T-helper 2 cell treated with Interferon-gamma antibody and Interleukin-4, amounts not matched to agents 5 μg/mL and 100 μg/mL, for 36 hours (primary cell): ENCODE results near the gene YES1.

Experiments
- DNase-seq: peaks from one replicate; pipeline ENCODE4 v3.0.0; 2021; ENCODE audit warnings: low spot score
- H3K27ac Mint-ChIP-seq: one replicate; pipeline ENCODE4 v1.8.0; 2021; ENCODE audit warnings: mild to moderate bottlenecking, mixed read lengths
- H3K27me3 Mint-ChIP-seq: one replicate; pipeline ENCODE4 v1.8.0; 2021; ENCODE audit warnings: low read depth, mixed read lengths
- H3K36me3 Mint-ChIP-seq: one replicate; pipeline ENCODE4 v1.8.0; 2021; ENCODE audit warnings: low read depth, mixed read lengths
- H3K4me1 Mint-ChIP-seq: one replicate; pipeline ENCODE4 v1.8.0; 2021; ENCODE audit warnings: low read depth, mixed read lengths
- H3K4me3 Mint-ChIP-seq: one replicate; pipeline ENCODE4 v1.8.0; 2022; ENCODE audit warnings: mild to moderate bottlenecking, moderate library complexity, mixed read lengths
- H3K9me3 Mint-ChIP-seq: one replicate; pipeline ENCODE4 v1.8.0; 2021; ENCODE audit warnings: mixed read lengths

Gene YES1

DNA sequence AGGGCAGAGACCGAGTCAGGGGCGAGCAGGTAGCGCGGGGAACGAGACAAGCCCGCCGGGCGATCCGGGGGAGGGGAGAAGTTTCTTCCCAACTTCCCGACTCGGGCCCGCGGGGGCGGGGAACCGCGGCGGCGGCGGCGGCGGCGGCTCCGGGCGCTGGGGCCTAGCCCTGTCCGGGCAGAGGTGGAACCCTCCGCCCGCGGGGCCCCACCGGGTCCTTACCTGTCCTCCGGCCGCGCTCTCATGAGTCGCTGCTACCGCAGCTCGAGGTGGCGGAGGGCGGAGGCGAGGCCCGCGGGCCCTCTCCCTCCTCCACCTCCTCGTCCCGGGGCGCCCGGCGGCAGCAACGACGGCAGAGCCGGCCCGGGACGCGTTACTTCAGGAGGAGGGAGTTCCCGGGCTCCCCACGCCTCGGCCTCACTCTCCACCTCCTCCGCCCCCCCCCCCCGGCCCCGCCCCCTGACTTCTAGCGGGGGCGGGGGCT, at the start of gene YES1:
YES1 (minus strand) TSS at position 351 of the 484 bp plus-strand sequence. CDS start 55,415 bp downstream, outside the sequence.
- Mint-ChIP-seq H3K4me3 (peak within 1 kb of the TSS; percentile 96), H3K4me1 (peaks cover 75% of the 10 kb centered on the region), H3K27ac (peak within 1 kb of the TSS; percentile 98), H3K27me3 (no peaks in the 10 kb centered on the region), H3K9me3 (no peaks in the 10 kb centered on the region), H3K36me3 (peaks cover 15% of the 10 kb centered on the region)
- no peak for DNase-seq

DNA sequence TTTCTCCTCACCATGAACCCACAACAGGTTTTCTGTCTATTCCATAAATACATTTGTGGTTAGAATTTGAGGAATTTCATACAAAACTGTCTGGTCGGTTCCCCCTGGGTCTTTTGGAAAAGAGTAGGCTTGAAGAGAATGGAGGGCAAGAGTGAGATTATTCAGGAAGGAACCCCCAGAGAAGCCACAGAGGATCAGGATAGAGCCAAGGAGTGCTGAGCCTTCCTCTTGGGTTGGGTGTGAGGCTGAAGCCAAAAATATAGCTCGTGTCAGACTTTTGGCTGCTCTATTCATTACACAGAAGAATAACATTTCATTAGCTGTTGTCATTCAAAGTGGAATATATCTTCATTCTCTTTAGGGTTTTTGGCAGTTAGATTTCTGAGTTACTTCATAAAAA, 45.9 kb upstream of the YES1 start:
- no peaks in the 10 kb centered on the region for H3K4me1 Mint-ChIP-seq
- no peak overlapping the region for H3K27ac Mint-ChIP-seq
- no peak overlapping the region for H3K4me3 Mint-ChIP-seq
- peaks cover 11% of the 10 kb centered on the region for H3K27me3 Mint-ChIP-seq
- DNase-seq: no peak
- H3K9me3 Mint-ChIP-seq: no peaks in the 10 kb centered on the region
- H3K36me3 Mint-ChIP-seq: no peaks in the 10 kb centered on the region

DNA sequence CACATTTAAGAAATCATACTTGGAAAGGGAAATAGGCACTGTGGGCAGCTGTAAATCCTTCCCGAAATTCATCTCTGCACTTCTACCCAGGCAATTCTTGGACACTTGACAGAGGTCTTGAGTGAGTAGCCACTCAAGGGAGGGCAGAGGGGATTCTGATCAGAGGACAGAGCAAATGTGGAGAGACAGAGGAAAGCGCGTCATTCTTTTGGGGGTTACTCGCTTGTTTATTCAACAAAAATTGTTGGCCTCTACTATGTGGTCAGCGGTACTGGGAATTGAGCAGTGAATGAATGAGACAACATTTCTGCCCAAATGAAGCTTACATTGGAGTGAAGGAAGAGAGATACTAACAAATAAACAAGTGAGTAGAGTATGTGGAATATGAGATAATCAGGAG, 41.4 kb upstream of the YES1 start:
- no peaks in the 10 kb centered on the region for H3K9me3 Mint-ChIP-seq
- no peaks in the 10 kb centered on the region for H3K4me1 Mint-ChIP-seq
- no peak for DNase-seq
- no peaks in the 10 kb centered on the region for H3K36me3 Mint-ChIP-seq
- H3K27me3 Mint-ChIP-seq: no peaks in the 10 kb centered on the region
- H3K27ac Mint-ChIP-seq: no peak overlapping the region
- H3K4me3 Mint-ChIP-seq: no peak overlapping the region

DNA sequence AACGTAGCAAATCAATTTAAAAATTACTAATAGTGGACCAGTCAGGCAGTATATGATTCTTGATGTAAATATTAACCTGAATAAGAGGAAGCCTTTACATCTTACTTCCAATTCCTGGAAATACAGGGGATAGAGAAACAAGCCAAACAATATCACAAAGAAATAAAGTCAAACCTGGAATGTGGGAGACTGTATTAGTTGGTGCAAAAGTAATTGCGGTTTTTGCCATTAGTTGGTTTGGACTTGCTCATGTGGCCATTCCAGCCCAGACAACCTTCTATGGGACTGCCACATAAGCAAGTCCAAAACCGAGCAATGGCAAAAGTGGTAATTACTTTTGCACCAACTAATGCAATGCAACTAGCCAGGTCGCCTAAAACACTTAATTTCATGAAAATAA, 38.9 kb upstream of the YES1 start:
- Mint-ChIP-seq H3K9me3 (no peaks in the 10 kb centered on the region), H3K27ac (no peak overlapping the region), H3K36me3 (no peaks in the 10 kb centered on the region), H3K4me1 (no peaks in the 10 kb centered on the region), H3K4me3 (no peak overlapping the region), H3K27me3 (peaks cover 2% of the 10 kb centered on the region)
- DNase-seq: no peak

DNA sequence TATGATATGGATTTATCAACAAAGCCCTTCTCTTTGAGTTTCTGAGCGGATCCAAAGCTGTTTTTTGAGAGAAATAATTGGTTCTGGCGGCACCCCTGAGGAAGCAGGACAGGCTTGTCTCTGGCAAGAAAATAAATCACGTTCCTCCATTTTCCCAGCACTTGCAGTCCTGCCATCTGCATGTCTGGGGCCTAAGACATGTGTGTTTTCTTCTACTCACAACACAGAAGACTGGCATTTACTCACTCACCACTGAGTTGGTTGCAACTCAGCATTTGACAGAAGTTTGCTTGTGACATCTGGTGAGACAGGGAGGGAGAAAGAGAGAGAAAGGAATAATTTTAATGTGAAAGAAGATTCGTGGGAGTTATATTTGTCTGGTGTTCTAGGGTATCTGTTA, 37.0 kb upstream of the YES1 start:
- no peak for DNase-seq
- Mint-ChIP-seq H3K4me1 (no peaks in the 10 kb centered on the region), H3K27me3 (peaks cover 5% of the 10 kb centered on the region), H3K4me3 (no peak overlapping the region), H3K9me3 (no peaks in the 10 kb centered on the region), H3K27ac (no peak overlapping the region), H3K36me3 (no peaks in the 10 kb centered on the region)

DNA sequence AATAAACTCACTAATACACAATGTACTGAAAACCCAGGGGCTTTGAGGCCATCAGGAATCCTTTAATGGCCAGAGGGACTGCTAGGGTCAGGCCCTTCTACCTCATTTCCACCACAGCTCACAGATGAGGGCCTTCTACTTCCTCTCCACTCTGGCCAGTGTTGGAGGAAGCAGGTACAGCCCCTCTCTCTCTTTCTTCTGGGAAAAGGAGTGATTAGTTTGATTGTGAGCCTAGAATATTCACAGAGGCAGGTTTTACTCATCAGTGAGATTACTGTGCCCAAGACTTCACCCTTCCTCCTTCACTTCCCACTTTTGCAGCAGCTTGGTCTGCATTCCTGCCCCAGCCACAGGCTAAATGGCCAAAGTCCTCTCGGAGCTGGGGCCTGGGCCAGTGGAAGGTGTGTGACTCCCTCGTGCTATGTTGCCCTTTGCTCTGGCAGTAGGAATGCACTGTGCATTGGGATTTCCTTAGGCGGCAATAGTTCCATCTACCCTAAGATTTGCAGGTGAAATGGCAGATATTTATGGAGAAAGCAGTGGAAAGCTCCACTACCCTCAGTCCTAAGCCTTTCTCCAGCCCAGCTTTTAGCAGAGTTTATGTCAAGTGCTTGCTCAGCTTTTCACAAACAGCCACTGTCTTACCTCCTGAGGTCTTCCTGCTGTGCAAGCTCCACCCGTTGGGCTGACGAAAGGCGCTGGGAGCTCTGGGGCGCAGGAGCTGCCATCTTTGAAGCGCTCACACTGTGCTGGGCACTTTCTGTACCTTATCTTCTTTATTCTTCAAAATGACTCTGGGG, 36.2 kb upstream of the YES1 start:
- Mint-ChIP-seq H3K4me1 (no peaks in the 10 kb centered on the region), H3K4me3 (no peak overlapping the region), H3K27me3 (peaks cover 5% of the 10 kb centered on the region), H3K36me3 (no peaks in the 10 kb centered on the region), H3K9me3 (no peaks in the 10 kb centered on the region), H3K27ac (no peak overlapping the region)
- no peak for DNase-seq

DNA sequence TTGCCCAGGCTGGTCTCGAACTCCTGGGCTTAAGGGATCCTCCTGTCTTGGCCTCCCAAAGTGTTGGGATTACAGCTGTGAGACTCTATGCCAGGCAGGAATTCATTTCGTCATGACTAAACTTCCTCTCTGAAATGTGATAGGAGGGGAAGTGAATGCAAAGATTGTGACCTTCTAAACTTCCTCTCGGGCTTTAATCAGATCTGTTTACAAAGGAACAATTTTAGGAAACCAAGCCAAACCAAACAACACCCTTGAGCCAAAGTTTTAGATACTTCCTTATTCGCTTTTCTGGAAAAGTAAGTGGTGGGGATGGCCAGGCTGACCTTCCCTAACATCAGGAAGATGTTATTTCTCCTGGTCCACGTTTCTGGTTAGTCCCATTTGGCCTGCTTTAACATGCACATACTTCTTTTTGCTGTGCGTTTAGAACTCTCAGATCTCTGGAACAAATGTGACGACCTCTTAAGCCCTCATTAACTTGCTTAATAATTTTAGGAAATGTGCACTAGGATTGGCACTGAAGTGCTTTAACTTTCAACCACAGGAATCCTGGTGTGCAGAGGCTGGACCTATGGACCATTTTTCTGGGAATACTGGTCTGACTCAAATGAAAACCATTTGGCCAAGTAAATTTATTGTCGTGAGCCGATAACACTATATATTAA, 33.2 kb upstream of the YES1 start:
- H3K4me3 Mint-ChIP-seq: no peak overlapping the region
- no peak overlapping the region for H3K27ac Mint-ChIP-seq
- no peaks in the 10 kb centered on the region for H3K9me3 Mint-ChIP-seq
- no peak for DNase-seq
- peaks cover 16% of the 10 kb centered on the region for H3K27me3 Mint-ChIP-seq
- H3K4me1 Mint-ChIP-seq: peaks cover 5% of the 10 kb centered on the region
- H3K36me3 Mint-ChIP-seq: no peaks in the 10 kb centered on the region

DNA sequence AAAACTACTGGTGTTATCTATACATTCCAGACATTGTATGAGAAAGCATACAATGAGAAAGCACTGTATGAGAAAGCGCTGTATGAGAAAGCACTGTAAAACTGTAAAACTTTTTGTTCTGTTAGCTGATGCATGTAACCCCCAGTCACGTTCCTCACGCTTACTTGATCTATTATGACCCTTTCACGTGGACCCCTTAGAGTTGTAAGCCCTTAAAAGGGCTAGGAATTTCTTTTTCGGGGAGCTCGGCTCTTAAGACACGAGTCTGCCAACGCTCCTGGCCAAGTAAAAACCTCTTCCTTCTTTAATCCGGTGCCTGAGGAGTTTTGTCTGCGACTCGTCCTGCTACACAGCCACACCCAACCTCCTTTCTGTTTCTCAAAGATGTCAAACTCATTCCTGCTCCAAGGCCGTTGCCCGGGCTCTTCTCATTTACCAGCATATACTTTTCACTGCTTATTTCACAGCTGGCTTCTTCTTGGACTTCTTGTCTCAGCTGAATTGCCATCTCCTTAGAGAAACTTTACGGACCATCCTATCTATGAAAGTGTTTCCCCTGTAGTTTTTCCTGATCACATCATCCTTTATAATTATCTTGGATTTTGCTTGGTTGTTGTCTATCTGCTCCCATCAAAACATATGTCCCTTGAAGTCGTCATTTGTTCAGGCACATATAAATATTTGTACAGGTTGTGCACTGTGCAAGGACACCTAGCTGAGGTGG, 29.8 kb upstream of the YES1 start:
- Mint-ChIP-seq H3K4me1 (peaks cover 10% of the 10 kb centered on the region), H3K36me3 (no peaks in the 10 kb centered on the region), H3K27me3 (peaks cover 18% of the 10 kb centered on the region), H3K4me3 (no peak overlapping the region), H3K27ac (no peak overlapping the region), H3K9me3 (no peaks in the 10 kb centered on the region)
- DNase-seq: no peak

DNA sequence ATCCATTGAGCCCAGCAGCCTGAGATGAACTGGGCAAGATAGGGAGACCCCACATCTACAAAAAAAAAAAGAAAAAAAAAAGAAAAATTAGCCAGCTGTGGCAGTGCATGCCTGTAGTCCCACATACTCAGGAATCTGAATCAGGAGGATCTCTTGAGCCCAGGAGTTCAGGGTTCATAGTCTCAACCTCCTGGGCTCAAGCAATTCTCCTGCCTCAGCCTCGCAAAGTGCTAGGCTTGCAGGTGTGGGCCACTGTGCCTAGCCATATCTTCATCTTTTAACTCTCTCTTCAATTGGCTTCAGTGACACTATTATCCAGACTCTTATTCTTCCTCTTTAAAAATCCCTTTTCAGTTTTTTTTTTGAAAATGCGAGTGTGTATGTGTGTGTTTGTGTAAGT, 28.5 kb upstream of the YES1 start:
- Mint-ChIP-seq H3K4me1 (peaks cover 10% of the 10 kb centered on the region), H3K27me3 (peaks cover 19% of the 10 kb centered on the region), H3K36me3 (no peaks in the 10 kb centered on the region), H3K27ac (no peak overlapping the region), H3K9me3 (no peaks in the 10 kb centered on the region), H3K4me3 (no peak overlapping the region)
- DNase-seq: no peak

DNA sequence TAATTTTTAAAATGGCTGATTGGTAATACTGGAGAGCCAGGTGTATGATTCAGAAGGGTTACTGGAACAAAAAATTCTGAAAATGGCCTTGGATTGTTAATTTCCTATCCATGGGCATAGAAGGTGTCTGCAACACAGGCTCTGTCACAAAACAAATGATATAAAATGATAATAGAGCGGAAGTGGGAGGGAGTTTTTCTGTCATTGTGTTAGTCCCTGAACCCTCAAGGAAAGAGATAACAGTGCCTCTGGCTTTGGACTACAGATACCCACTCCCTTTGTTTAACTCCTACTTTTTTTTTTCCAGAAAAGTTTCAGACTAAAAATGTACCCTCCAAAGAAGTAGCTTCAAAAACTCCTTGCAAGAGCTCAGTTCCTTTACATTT, 28.0 kb upstream of the YES1 start:
- H3K27me3 Mint-ChIP-seq: peaks cover 18% of the 10 kb centered on the region

DNA sequence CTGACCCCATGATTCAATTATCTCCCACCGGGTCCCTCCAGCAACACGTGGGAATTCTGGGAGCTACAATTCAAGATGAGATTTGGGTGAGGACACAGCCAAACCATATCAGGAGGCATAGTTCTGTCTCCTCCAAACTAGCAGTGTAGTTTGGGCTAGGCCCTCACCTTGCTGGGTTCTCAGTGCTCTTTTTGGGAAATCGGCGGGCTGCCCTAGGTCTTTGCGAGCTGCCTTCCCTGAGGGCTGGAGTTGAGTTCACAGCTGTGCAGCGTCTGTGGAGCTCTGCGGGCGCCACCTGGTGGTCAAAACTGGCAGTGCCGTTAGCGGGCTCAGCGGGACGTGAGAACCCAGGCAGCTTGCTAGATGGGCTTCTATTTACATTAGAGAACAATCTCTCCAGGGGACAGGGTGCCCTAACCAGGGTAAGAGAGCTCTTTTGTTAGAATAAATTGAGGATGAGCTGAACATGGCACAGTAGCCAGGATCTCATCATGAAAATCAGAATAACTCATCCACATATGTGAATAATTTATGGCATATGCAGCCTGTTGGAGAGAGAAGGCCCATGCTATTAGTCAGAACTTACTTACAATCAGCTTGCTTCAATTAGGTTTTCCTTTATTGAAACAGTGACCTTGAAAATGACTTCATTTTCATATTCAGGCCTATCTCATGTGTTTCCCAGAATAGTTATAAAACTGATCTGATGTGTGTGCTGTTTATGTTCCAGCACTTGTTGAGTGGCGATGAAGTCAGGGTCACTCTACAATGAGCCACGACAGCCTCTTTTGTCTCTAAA, 27.4 kb upstream of the YES1 start:
- H3K4me1 Mint-ChIP-seq: peaks cover 10% of the 10 kb centered on the region
- H3K4me3 Mint-ChIP-seq: no peak overlapping the region
- H3K9me3 Mint-ChIP-seq: no peaks in the 10 kb centered on the region
- H3K27me3 Mint-ChIP-seq: peaks cover 18% of the 10 kb centered on the region
- peak; percentile 74 for DNase-seq
- no peaks in the 10 kb centered on the region for H3K36me3 Mint-ChIP-seq
- H3K27ac Mint-ChIP-seq: no peak overlapping the region

More for the DNA sequence above, 28.0 kb upstream of the YES1 start:
- H3K36me3 Mint-ChIP-seq: no peaks in the 10 kb centered on the region
- DNase-seq: no peak
- H3K4me3 Mint-ChIP-seq: no peak overlapping the region
- no peak overlapping the region for H3K27ac Mint-ChIP-seq
- peaks cover 10% of the 10 kb centered on the region for H3K4me1 Mint-ChIP-seq
- no peaks in the 10 kb centered on the region for H3K9me3 Mint-ChIP-seq

DNA sequence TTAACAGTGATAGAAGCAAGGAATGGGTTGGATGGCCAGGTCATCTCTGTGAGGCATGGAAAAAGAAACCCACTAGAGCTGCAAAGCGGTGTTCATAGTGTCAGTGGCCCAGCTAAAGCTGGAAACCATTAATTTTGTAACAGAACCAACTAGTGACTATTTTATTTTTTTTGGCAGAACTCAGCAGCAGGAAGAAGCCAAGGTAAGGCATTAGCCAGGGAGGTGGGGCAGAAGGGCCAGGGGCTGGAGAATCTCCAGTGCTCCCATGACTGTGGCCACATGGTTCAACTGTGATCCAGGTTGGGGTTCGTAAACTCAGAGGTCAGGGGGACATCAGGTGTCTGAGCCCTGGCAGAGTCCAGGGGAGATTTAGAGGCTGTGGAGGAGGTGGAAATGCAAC, 25.9 kb upstream of the YES1 start:
- DNase-seq: no peak
- Mint-ChIP-seq H3K4me1 (peaks cover 10% of the 10 kb centered on the region), H3K27ac (no peak overlapping the region), H3K27me3 (peaks cover 21% of the 10 kb centered on the region), H3K9me3 (no peaks in the 10 kb centered on the region), H3K36me3 (no peaks in the 10 kb centered on the region), H3K4me3 (no peak overlapping the region)

DNA sequence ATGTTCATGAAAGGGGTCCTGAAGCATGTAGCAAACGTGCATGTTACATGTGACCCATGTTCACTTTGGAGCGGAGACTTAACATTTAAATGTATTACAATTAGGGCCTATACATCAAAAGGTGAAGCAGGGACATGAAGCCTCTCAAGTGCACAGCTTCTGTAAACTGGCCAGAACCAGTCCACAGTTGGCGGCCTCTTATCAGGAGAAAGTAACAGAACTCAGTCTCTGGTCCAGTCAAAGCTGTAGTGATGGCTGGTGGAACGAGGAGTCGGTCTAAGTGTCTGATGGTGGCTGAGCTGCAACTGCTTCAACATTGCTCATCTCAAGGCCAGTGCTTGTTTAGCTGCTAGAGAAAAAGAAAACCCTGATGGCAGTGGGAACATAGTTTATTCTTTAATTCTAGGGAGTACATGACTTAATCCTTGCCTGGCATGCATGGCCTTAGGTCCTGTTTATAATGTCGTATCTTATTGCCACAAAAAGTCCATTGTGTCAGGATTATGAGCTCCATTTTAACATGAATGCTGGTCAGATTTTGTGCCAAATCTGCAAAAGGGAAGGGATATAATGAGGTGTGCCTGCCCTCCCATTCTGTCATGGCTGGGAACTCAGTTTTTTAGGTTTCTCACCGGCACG, 22.2 kb upstream of the YES1 start:
- H3K4me1 Mint-ChIP-seq: peaks cover 23% of the 10 kb centered on the region
- peaks cover 8% of the 10 kb centered on the region for H3K27me3 Mint-ChIP-seq
- H3K27ac Mint-ChIP-seq: no peak overlapping the region
- no peaks in the 10 kb centered on the region for H3K9me3 Mint-ChIP-seq
- H3K4me3 Mint-ChIP-seq: no peak overlapping the region
- no peak for DNase-seq
- no peaks in the 10 kb centered on the region for H3K36me3 Mint-ChIP-seq
